CD14-positive monocyte (primary cell): Measurements from ENCODE around the gene SLC4A7. TPM values are rescaled to one million over a fixed set of nuclear protein-coding genes. Genes with fewer than 3 reads are reported as not detected.

Experiments used
- DNase-seq, 3 donors: peaks; one replicate each; pipeline ENCODE4 v3.0.0-alpha.2; 2011 to 2022
- H2AFZ ChIP-seq: 2 replicates; pipeline ENCODE4 v1.6.0; 2012; ENCODE audit warnings: mild to moderate bottlenecking, low read depth, low read length, inconsistent platforms; ENCODE audit not compliant: insufficient read depth, poor library complexity, severe bottlenecking
- H3K27ac ChIP-seq, 2 donors: 1 replicate in 1 of 2; 2 replicates in 1 of 2; pipeline ENCODE4 v1.5.1; 2012 to 2013; ENCODE audit warnings: low read length in 2 of 2, control low read depth in 1 of 2, inconsistent platforms in 1 of 2, low read depth in 1 of 2, mild to moderate bottlenecking in 1 of 2
- H3K27me3 ChIP-seq, 2 donors: one replicate each; pipeline versions ENCODE4 v1.6.0 to v1.6.1; 2011 to 2013; ENCODE audit warnings: low read length in 2 of 2; ENCODE audit not compliant: control insufficient read depth in 2 of 2, insufficient read depth in 2 of 2
- H3K36me3 ChIP-seq, 2 donors: replicated peaks in 1 of 2; 1 replicate in 1 of 2; 2 replicates in 1 of 2; pipeline versions ENCODE4 v1.5.1 to v1.6.1; 2012 to 2013; ENCODE audit warnings: low read length in 2 of 2, control low read depth in 1 of 2, inconsistent platforms in 1 of 2, mild to moderate bottlenecking in 1 of 2; ENCODE audit not compliant: insufficient read depth in 2 of 2, control insufficient read depth in 1 of 2
- H3K4me1 ChIP-seq, 2 donors: 1 replicate in 1 of 2; 2 replicates in 1 of 2; pipeline versions ENCODE4 v1.5.1 to v1.6.1; 2012 to 2013; ENCODE audit warnings: low read length in 2 of 2, control low read depth in 1 of 2, inconsistent platforms in 1 of 2, mild to moderate bottlenecking in 1 of 2, moderate library complexity in 1 of 2; ENCODE audit not compliant: insufficient read depth in 2 of 2, control insufficient read depth in 1 of 2
- H3K4me2 ChIP-seq: replicated peaks from 2 replicates; pipeline ENCODE3; 2012; ENCODE audit warnings: low read length, moderate library complexity, mild to moderate bottlenecking; ENCODE audit not compliant: poor library complexity, severe bottlenecking; ENCODE audit errors: extremely low read depth
- H3K4me3 ChIP-seq, 3 experiments: fragments of 200-600 bp in 1 of 3; sonication (generic) in 1 of 3; replicated peaks in 1 of 3; 1 replicate in 2 of 3; 2 replicates in 1 of 3; pipeline ENCODE4 v1.5.1; 2011 to 2013; ENCODE audit warnings: low read length in 3 of 3, mild to moderate bottlenecking in 3 of 3, control low read depth in 2 of 3, low read depth in 2 of 3, inconsistent platforms in 1 of 3, moderate library complexity in 1 of 3
- H3K79me2 ChIP-seq: 2 replicates; pipeline ENCODE4 v1.6.0; 2012; ENCODE audit warnings: mild to moderate bottlenecking, control low read depth, inconsistent platforms, low read length, moderate library complexity; ENCODE audit not compliant: insufficient read depth
- H3K9ac ChIP-seq: 2 replicates; pipeline ENCODE4 v1.6.0; 2017; ENCODE audit warnings: low read length, mild to moderate bottlenecking; ENCODE audit not compliant: insufficient read depth, poor library complexity, severe bottlenecking
- H3K9me3 ChIP-seq, 2 donors: replicated peaks in 1 of 2; 1 replicate in 1 of 2; 2 replicates in 1 of 2; pipeline versions ENCODE4 v1.5.1 to v1.6.1; 2012 to 2013; ENCODE audit warnings: low read length in 2 of 2, control low read depth in 1 of 2; ENCODE audit not compliant: control insufficient read depth in 1 of 2, insufficient read depth in 1 of 2
- H4K20me1 ChIP-seq: 2 replicates; pipeline ENCODE4 v1.6.0; 2012; ENCODE audit warnings: mild to moderate bottlenecking, low read length, control low read depth, moderate library complexity; ENCODE audit not compliant: insufficient read depth
- H3K27ac Mint-ChIP-seq, 7 donors: one replicate each; pipeline ENCODE4 v1.8.0; 2020; ENCODE audit warnings: mild to moderate bottlenecking in 7 of 7, mixed read lengths in 7 of 7, moderate library complexity in 6 of 7, inconsistent platforms in 2 of 7
- H3K27me3 Mint-ChIP-seq, 3 donors: one replicate each; pipeline ENCODE4 v1.8.0; 2021 to 2022; ENCODE audit warnings: low read depth in 3 of 3, mild to moderate bottlenecking in 3 of 3, mixed read lengths in 3 of 3, moderate library complexity in 3 of 3, inconsistent platforms in 1 of 3
- H3K36me3 Mint-ChIP-seq, 2 donors: one replicate each; pipeline ENCODE4 v1.8.0; 2020; ENCODE audit warnings: mixed read lengths in 2 of 2, inconsistent platforms in 1 of 2, mild to moderate bottlenecking in 1 of 2
- H3K4me1 Mint-ChIP-seq: one replicate; pipeline ENCODE4 v1.8.0; 2020; ENCODE audit warnings: mild to moderate bottlenecking, mixed read lengths
- H3K4me3 Mint-ChIP-seq, 2 donors: one replicate each; pipeline ENCODE4 v1.8.0; 2020; ENCODE audit warnings: mild to moderate bottlenecking in 2 of 2, mixed read lengths in 2 of 2, moderate library complexity in 1 of 2
- H3K9me3 Mint-ChIP-seq, 7 donors: one replicate each; pipeline ENCODE4 v1.8.0; 2020 to 2022; ENCODE audit warnings: mixed read lengths in 7 of 7, mild to moderate bottlenecking in 6 of 7, moderate library complexity in 6 of 7, inconsistent platforms in 2 of 7
- WGBS: methylation state at CpG from one replicate; pipeline ENCODE4 v1.1.5; 2013; ENCODE audit warnings: missing lambda C conversion rate; ENCODE audit not compliant: insufficient coverage; 5-methylcytosine and 5-hydroxymethylcytosine counted together
- intact Hi-C, 2 donors: fragments of 100-400 bp; cut with micrococcal nuclease; formaldehyde crosslinking; loops; one replicate each; pipeline versions ENCODE4 v1.15.0 to v1.15.1; 2023
- polyA plus RNA-seq, 3 donors: library from polyadenylated mRNA; depleted of rRNA in 1 of 3; unstranded in 2 of 3; stranded (reverse) in 1 of 3; fragments of 300-500 nt in 2 of 3; fragments of >200 nt in 1 of 3; fragmentation: Illumina TruSeq in 2 of 3; gene quantifications; 1 replicate in 2 of 3; 2 replicates in 1 of 3; pipeline ENCODE4 v1.2.3, GENCODE V29; 2012 to 2021
- TF ChIP-seq, protein P1 (sequence below): fragments of 200-600 bp; IDR thresholded peaks from one replicate; pipeline ENCODE4 v1.8.0; 2022; ENCODE audit warnings: antibody characterized with exemption, mild to moderate bottlenecking

SLC4A7 gene
- polyA plus RNA-seq, 3 donors = 5.4 to 7.6 (median 5.5) TPM

DNA sequence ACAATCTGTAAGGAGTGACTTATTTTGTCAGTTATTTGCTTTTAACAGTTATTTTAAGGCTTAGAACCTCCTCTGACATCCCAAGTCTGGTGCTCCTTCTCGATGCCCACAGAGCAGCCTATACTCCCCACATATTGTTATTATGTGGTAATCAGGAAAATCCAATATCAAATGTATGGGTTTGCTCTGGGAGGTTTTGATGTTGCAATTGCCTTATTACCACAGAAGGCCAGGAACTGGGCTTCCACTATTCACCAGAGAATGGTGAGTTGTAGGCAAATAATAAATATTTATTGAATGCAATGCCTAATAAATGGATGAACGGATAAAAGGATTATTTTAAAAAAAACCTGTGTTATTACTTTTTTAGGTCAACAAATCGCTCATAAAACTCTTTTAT is 127.2 kb downstream of the SLC4A7 start:
- no peaks in the 10 kb centered on the region for H3K27me3 ChIP-seq
- no peak overlapping the region for H3K27ac Mint-ChIP-seq
- H3K9me3 Mint-ChIP-seq = no peaks in the 10 kb centered on the region
- no peaks in the 10 kb centered on the region for H3K36me3 ChIP-seq
- no peak overlapping the region for H3K27ac ChIP-seq
- no peak overlapping the region for H2AFZ ChIP-seq
- H3K4me2 ChIP-seq = no peak overlapping the region
- H3K9me3 ChIP-seq = no peaks in the 10 kb centered on the region
- H3K4me3 Mint-ChIP-seq = no peak overlapping the region
- H4K20me1 ChIP-seq = no peaks in the 10 kb centered on the region
- peaks cover 28% of the 10 kb centered on the region for H3K4me1 Mint-ChIP-seq
- no peaks in the 10 kb centered on the region for H3K79me2 ChIP-seq
- H3K27me3 Mint-ChIP-seq = peaks cover 0 to 1% (median 0%) of the 10 kb centered on the region in 3 donors
- DNase-seq = no peak
- H3K4me3 ChIP-seq = no peak overlapping the region
- WGBS = no CpG with 5 or more reads among the region's 3 CpGs
- TF ChIP-seq, protein P1, sequence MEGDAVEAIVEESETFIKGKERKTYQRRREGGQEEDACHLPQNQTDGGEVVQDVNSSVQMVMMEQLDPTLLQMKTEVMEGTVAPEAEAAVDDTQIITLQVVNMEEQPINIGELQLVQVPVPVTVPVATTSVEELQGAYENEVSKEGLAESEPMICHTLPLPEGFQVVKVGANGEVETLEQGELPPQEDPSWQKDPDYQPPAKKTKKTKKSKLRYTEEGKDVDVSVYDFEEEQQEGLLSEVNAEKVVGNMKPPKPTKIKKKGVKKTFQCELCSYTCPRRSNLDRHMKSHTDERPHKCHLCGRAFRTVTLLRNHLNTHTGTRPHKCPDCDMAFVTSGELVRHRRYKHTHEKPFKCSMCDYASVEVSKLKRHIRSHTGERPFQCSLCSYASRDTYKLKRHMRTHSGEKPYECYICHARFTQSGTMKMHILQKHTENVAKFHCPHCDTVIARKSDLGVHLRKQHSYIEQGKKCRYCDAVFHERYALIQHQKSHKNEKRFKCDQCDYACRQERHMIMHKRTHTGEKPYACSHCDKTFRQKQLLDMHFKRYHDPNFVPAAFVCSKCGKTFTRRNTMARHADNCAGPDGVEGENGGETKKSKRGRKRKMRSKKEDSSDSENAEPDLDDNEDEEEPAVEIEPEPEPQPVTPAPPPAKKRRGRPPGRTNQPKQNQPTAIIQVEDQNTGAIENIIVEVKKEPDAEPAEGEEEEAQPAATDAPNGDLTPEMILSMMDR = no peak
- intact Hi-C loops = no loop called here
- peaks cover 16 to 37% of the 10 kb centered on the region in 2 donors for H3K4me1 ChIP-seq
- no peak overlapping the region for H3K9ac ChIP-seq
- H3K36me3 Mint-ChIP-seq = no peaks in the 10 kb centered on the region

DNA sequence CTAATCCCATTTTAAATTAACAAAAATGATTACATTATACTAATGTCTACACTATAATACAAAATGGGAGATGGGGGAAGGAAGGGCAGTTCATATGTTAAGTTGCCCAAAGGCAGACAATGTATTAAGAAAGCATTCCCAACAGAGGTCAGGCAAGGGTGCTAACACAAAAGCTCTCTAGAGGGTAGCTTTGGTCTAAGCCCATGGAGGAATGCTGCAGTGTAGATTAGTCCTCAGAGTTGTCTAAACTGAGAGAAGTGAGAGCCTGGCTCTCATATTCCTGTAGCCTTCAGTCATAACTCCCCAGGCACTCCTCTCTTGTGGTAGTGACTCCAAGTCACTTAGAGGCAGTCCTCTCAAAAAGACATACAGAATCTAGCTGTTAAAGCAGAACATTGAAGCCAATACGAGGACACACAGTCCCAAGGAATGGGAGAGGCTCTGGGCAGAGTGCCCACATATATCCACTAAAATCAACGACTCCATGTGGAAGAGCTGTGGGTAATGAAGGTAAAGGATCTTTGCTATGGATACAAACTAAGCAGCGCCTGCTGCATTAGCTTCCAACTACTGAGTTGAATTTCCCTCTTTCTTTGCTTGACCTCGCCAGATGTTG is 129.5 kb downstream of the SLC4A7 start:
- Histone ChIP-seq H3K79me2 (no peaks in the 10 kb centered on the region), H3K4me3 (no peak overlapping the region), H3K27me3 (no peaks in the 10 kb centered on the region), H2AFZ (no peak overlapping the region), H3K36me3 (no peaks in the 10 kb centered on the region), H3K27ac (no peak overlapping the region), H3K9me3 (no peaks in the 10 kb centered on the region), H3K4me2 (no peak overlapping the region), H3K4me1 (peaks cover 5 to 22% of the 10 kb centered on the region in 2 donors), H3K9ac (no peak overlapping the region), H4K20me1 (no peaks in the 10 kb centered on the region)
- no peaks in the 10 kb centered on the region for H3K36me3 Mint-ChIP-seq
- H3K4me3 Mint-ChIP-seq = no peak overlapping the region
- H3K4me1 Mint-ChIP-seq = peaks cover 19% of the 10 kb centered on the region
- TF ChIP-seq, protein P1 = no peak
- intact Hi-C loops = no loop called here
- 100% methylated on average over 2 of the region's 4 CpGs for WGBS
- no peaks in the 10 kb centered on the region for H3K9me3 Mint-ChIP-seq
- no peak overlapping the region for H3K27ac Mint-ChIP-seq
- no peak for DNase-seq
- peaks cover 0 to 1% (median 0%) of the 10 kb centered on the region in 3 donors for H3K27me3 Mint-ChIP-seq
